GM19397 (cell line): ENCODE results near the gene OSBPL1A.

ENCODE experiments used
- ATAC-seq: cut with Tn5 transposase; IDR thresholded peaks from one replicate; pipeline ENCODE4 v1.9.1; 2021; ENCODE audit warnings: mild to moderate bottlenecking, moderate library complexity; ENCODE audit not compliant: unreplicated experiment

The OSBPL1A gene

GRCh38 chr18:24138409-24138788 lies 259.2 kb downstream of the OSBPL1A start:
- no peak for ATAC-seq

GRCh38 chr18:24136967-24137373 lies 260.7 kb downstream of the OSBPL1A start:
- no peak for ATAC-seq

DNA sequence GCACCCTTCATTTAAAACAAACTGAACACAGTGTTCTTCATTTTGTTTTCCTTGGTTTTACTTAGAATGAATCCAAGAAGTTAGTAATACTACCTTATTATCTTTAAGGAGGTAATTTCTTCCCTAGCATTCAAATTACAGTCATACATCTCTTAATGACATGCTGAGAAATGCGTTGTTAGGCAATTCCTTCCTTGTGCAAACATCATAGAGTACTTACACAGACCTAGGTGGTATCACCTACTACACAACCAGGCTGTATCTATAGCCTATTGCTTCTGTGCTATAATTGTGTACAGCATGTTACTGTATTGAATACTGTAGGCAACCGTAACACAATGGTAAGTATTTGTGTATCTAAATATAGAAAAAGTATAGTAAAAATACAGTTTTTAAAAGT lies 267.1 kb downstream of the OSBPL1A start:
- ATAC-seq, result no peak

DNA sequence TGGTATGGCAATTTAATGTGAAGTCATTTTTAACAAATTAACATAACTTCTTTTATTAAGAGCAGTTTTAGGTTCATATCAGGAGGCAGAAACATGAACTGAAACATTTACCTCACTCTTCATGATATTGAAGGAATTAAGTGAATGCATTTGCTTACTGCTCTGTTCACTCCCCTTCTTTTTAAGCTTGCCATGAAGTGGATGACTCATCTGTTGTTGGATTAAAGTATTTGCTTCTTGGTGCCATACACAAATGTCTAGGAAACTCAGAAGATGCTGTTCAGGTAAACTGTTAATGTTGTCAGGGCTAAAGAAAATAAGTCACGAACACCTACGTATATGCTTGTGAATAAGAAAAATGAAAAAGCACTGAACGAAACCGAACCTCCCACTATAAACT lies 268.9 kb downstream of the OSBPL1A start:
- no peak for ATAC-seq

DNA sequence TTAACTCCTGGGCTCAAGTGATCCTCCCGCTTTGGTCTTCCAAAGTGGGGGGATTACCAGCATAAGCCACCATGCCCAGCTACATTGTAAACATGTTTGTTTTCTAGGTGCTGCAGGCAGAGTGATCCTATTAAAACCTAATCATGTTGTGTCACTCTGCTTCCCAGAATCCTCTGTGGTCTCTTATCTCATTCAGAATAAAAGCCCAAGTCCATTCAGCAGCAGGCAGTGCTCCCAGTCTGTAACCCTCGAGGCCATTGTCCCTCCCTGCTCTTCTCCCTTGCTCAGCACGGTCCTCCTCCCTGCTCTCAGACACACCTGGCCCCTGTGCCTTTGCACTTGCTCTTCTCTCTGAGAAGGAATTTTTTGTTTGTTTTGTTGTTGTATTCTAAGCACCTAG lies 269.9 kb downstream of the OSBPL1A start:
- ATAC-seq, result no peak

DNA sequence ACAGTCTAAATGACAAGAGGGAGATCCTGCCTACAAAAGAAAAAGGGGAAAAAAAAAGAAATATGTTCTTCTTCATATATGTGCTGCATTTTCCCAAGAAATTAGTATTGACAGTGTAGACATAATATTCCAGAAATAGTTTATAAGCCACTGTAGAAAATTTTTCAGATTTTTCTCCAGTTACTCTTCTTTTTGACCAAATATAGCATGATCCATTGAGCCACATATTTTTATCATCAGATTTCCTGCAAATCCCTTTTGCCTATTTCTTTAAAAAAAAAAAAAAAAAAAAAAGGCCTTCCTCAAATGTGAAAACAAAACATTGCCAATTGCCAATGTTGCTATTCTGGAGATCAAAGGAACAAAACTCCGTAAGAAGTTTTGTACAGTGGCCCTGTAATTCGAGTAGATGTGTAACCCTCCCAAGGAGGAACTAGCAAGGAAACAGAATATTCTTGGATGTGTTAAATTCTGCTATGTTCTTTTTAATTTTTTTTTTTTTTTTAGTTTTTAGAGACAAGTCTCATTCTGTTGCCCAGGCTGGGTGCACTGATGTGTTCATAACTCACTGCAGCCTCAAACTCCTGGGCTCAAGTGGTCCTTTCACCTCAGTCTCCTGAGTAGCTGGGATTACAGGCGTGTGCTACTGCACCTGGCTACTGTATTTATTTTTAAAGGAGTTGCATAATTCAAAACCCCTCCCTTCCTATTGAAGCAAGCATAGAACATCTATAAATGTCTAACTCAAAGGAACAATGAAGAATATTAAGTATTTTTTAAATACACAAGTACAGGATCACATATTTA lies 271.3 kb downstream of the OSBPL1A start:
- ATAC-seq, result no peak

- no peak for ATAC-seq
Measured at GRCh38 chr18:24121625-24122024, 276.0 kb downstream of the OSBPL1A start.

- ATAC-seq, result no peak
Measured at GRCh38 chr18:24120676-24121075, 276.9 kb downstream of the OSBPL1A start.

- peak; percentile 58 for ATAC-seq
Measured at GRCh38 chr18:24118750-24119577, 278.7 kb downstream of the OSBPL1A start.

DNA sequence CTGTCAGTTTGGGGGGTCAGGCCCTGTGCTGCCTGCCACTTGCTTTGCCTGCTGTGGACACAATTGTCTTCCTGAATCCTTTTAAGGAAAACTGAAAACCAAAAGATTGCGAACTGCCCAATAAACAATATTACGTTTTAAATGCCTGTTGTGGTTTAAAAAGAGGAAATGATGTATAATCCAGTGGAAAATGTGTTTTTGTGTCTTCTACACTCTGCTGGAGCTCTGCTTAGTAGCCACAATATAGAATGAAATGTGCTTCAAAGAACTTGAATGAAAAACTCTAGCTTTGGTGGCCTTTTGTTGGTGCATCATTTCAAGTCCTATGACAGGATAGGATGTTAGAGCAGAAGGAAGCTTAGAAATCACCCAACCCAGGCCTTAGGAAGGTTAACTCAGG lies 282.0 kb downstream of the OSBPL1A start:
- no peak for ATAC-seq

DNA sequence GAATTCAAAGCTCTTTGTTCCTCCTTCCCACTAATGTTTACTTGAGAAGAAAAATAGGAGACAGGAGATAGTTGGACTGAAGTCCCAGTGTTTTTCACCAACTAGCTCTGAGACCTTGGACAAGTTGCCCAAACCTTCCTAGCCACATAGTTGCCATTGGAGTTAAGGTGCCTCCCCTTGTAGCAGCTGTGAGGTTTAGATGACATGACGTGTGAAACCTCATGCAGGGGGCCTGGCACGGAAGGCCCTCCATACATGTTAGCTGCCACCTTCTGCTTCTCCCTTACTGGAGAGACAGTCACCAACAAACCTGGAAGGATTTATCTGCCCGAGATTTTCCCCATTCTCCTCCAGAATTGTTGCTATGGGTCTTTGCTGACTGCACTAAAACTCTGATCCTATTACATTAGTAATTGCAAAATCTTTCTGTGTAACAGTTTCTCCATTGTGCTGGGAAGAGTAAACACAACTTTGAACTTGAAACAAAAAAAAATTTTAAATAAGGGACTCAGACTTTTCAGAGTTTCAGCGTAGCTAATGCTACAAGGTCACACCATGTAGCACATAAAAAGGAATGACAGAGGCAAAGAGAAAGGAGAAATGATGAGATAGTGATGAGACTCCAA lies 282.6 kb downstream of the OSBPL1A start:
- no peak for ATAC-seq

DNA sequence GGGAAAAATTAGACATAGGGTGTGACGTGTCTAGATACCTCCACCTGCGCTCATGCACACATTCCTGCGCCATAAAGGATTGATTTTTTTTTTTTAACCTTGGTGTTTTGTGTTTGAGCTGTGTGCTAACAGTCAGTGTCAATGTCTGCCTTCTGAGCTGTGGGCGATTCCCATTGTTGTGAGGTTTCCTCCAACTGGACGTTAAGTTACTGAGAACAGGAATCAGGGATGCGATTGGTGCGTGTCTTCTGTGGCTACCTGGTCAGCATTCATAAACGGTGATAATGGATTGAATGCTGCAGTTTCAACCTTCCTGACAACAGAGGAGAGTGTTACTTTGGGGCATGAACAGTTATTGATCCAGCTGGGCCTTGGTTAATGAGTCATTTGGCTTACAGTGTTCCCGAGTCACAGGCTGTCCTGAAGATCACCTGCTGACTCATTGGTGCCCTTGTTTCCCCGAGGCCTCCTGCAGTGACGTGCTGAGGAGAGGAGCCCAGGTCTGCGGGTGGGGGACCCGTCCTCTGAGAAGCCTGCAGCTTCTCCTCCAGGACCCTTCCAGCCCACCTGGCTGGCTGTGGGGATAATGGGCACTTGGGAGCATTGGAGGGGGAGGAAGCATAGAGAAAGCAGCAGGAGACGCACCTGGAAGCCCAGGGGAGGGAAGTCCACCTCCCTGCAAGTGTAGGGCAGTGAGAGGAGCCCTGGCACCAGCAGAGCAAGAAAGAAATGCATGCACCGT lies 284.6 kb downstream of the OSBPL1A start:
- ATAC-seq, result no peak

- ATAC-seq, result no peak
Measured at GRCh38 chr18:24112464-24112863, 285.2 kb downstream of the OSBPL1A start.
